Vagina (tissue), 2 donors: ENCODE results near the gene RPS6KA2. TPM values are rescaled to one million over a fixed set of nuclear protein-coding genes. Genes with fewer than 3 reads are reported as not detected.
A peak's percentile ranks its signal among the peaks of the same experiment; 100 is the strongest.

Experiments used
- DNase-seq, 2 donors: peaks; one replicate each; pipeline ENCODE4 v3.0.0-alpha.2; 2017; ENCODE audit errors: extremely low spot score in 2 of 2
- H3K27ac ChIP-seq: fragments of 200-600 bp; sonication (generic); one replicate; pipeline ENCODE4 v1.5.1; 2019
- H3K27me3 ChIP-seq: fragments of 200-600 bp; sonication (generic); one replicate; pipeline ENCODE4 v1.5.1; 2019
- H3K36me3 ChIP-seq, 2 donors: fragments of 200-600 bp; sonication (generic); one replicate each; pipeline ENCODE4 v1.5.1; 2017 to 2019
- H3K4me1 ChIP-seq: fragments of 200-600 bp; sonication (generic); one replicate; pipeline ENCODE4 v1.5.1; 2019
- H3K4me3 ChIP-seq, 2 donors: fragments of 200-600 bp; sonication (generic); 1 replicate in 1 of 2; 2 replicates in 1 of 2; pipeline ENCODE4 v1.5.1; 2016 to 2019
- H3K9me3 ChIP-seq: fragments of 200-600 bp; sonication (generic); one replicate; pipeline ENCODE4 v1.5.1; 2019
- CTCF ChIP-seq, 3 experiments: fragments of 450-650 bp in 2 of 3; fragments of 200-600 bp in 1 of 3; sonication (generic) in 1 of 3; IDR thresholded peaks; one replicate each; pipeline ENCODE4 v1.5.1; 2017 to 2019; ENCODE audit warnings: antibody characterized with exemption in 3 of 3, mild to moderate bottlenecking in 2 of 3, moderate library complexity in 2 of 3
- POLR2A ChIP-seq, 2 donors: fragments of 450-650 bp; IDR thresholded peaks; one replicate each; pipeline ENCODE4 v1.6.1; 2017; ENCODE audit warnings: antibody characterized with exemption in 2 of 2, mild to moderate bottlenecking in 2 of 2, moderate library complexity in 2 of 2
- POLR2AphosphoS5 ChIP-seq, 2 donors: sonication (generic); formaldehyde crosslinking; IDR thresholded peaks; one replicate each; pipeline ENCODE4 v1.9.0; 2017; ENCODE audit warnings: antibody characterized with exemption in 2 of 2, mild to moderate bottlenecking in 2 of 2, low read depth in 1 of 2; ENCODE audit not compliant: insufficient read depth in 1 of 2
- intact Hi-C: fragments of 100-400 bp; cut with DNase I; formaldehyde crosslinking; loops from one replicate; pipeline ENCODE4 v1.15.1; 2023
- total RNA-seq: library from RNA; depleted of rRNA; stranded (reverse); fragments of >200 nt; gene quantifications from one replicate; pipeline ENCODE4 v1.2.3, GENCODE V29; 2016

RPS6KA2 gene
- total RNA-seq, 1 donor from 2014 or later, result 65.1 TPM

DNA sequence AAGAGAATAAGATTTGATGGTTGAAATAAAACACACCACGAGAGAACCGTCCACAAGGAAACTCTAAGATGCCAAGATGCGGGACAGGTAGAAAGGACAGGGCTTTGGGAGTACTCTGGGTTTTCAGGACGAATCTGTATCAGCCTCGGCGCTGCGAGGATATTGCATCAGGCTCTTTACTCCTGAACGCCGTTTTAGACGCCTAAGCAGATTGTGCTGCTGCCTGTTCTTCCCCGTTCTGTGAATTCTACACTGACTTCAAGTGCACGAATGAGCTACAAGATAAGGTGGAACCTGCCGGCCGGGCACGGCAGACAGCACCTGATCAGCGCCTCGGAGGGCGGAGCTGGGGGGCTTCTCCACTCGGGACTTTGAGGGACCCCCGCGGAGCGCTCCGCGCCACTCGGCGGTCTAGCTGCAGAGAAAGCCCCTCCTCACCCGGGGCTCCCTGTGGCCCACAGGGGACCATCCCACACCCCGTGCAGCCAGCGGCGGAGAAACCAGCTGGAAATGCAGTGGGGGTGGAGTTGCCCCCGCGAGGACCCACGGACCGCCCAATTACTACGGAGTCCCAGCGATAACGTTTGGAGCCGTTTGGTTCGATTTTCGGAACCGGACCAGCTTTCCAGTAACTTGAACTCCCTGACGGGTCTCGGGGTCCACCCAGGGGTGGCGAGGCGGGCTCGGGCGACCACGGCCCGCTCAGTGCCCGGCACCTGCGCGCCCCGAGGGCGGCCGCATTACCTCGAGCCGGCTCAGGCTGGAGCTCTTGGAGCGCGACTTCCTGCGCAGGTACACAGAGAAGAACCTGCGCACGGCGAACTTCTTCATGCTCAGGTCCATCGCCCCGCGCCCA, 646 bp downstream of the RPS6KA2 start:
- peak overlapping the region; percentile 80 for H3K27ac ChIP-seq
- H3K4me1 ChIP-seq, result peaks cover 64% of the 10 kb centered on the region
- DNase-seq, result peak in 1 of 2 donors; percentile 82
- intact Hi-C loops, result loop anchor here (5.0 kb wide), 1 partner anchor 244 kb away; the partner anchor contains the start of gene MPC1
- TF ChIP-seq POLR2AphosphoS5 (IDR thresholded peaks at IDR 0.05; ENCODE audit: insufficient read depth in 1 of 2, low read depth in 1 of 2) (peak in 1 of 2 donors; percentile 42), CTCF (IDR thresholded peaks at IDR 0.05) (no peak), POLR2A (IDR thresholded peaks at IDR 0.05) (no peak)
- H3K36me3 ChIP-seq, result no peaks in the 10 kb centered on the region
- no peaks in the 10 kb centered on the region for H3K9me3 ChIP-seq
- H3K27me3 ChIP-seq, result no peaks in the 10 kb centered on the region
- H3K4me3 ChIP-seq, result peak overlapping the region; percentile 84 to 91

DNA sequence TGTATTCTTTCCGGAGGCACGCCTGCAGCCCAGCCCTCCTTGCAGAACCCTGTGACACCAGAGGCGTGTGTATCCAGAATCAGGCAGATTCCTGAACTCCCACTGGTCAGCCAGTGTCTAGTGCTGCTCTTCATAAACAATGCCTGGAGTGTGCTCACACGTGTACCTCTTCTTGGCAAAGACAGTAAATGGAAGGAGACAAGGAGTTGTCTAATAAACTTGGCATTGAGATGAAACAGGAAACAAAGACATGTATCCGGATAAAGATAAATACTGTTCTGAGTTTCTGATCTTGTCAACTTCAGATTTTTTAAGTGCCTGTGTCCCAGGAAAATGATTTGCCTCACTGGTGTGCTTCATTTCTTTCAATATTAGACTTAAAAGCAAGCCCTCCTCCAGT, 1.7 kb downstream of the RPS6KA2 start:
- H3K36me3 ChIP-seq, result no peaks in the 10 kb centered on the region
- peak in 1 of 2 donors; percentile 34 for DNase-seq
- H3K27me3 ChIP-seq, result no peaks in the 10 kb centered on the region
- peak overlapping the region; percentile 84 to 91 for H3K4me3 ChIP-seq
- intact Hi-C loops, result loop anchor here (5.0 kb wide), 1 partner anchor 243 kb away; the partner anchor contains the start of gene MPC1
- H3K4me1 ChIP-seq, result peaks cover 75% of the 10 kb centered on the region
- H3K9me3 ChIP-seq, result no peaks in the 10 kb centered on the region
- peak overlapping the region; percentile 80 for H3K27ac ChIP-seq
- no peak for TF ChIP-seq POLR2AphosphoS5 (IDR thresholded peaks at IDR 0.05; ENCODE audit: insufficient read depth in 1 of 2, low read depth in 1 of 2)
- TF ChIP-seq CTCF (IDR thresholded peaks at IDR 0.05), result no peak
- TF ChIP-seq POLR2A (IDR thresholded peaks at IDR 0.05), result no peak

DNA sequence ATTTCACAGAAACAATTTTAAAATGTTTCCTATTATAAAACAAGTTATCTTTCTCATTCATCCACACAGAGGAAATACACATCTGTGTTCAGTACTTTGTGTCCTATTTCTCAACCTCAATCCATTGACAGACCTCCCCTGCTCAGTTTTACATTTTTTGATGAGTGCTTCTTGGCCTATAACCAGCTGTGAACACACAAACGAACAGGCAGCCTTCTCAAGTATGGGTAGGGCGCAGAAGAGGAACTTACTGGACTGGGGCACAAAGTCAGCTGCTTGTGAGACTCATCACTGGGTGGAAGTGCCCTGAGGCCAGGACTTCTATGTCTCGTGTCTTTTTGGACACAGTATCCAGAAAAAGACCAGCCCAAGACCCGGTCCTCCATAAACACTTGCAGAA, 2.8 kb downstream of the RPS6KA2 start:
- Histone ChIP-seq H3K27ac (peak overlapping the region; percentile 54), H3K4me3 (no peak overlapping the region), H3K36me3 (no peaks in the 10 kb centered on the region), H3K27me3 (no peaks in the 10 kb centered on the region), H3K9me3 (no peaks in the 10 kb centered on the region), H3K4me1 (peaks cover 85% of the 10 kb centered on the region)
- intact Hi-C loops, result no loop called here
- TF ChIP-seq POLR2AphosphoS5 (IDR thresholded peaks at IDR 0.05; ENCODE audit: insufficient read depth in 1 of 2, low read depth in 1 of 2) (no peak), CTCF (IDR thresholded peaks at IDR 0.05) (no peak), POLR2A (IDR thresholded peaks at IDR 0.05) (no peak)
- peak in 1 of 2 donors; percentile 93 for DNase-seq

- no peak for TF ChIP-seq CTCF (IDR thresholded peaks at IDR 0.05)
- no peak for TF ChIP-seq POLR2A (IDR thresholded peaks at IDR 0.05)
- no peak for TF ChIP-seq POLR2AphosphoS5 (IDR thresholded peaks at IDR 0.05; ENCODE audit: insufficient read depth in 1 of 2, low read depth in 1 of 2)
- H3K4me3 ChIP-seq, result no peak overlapping the region
- H3K36me3 ChIP-seq, result peaks cover 0 to 3% of the 10 kb centered on the region in 2 donors
- no peaks in the 10 kb centered on the region for H3K27me3 ChIP-seq
- peaks cover 83% of the 10 kb centered on the region for H3K4me1 ChIP-seq
- H3K9me3 ChIP-seq, result no peaks in the 10 kb centered on the region
- intact Hi-C loops, result no loop called here
- H3K27ac ChIP-seq, result peak overlapping the region; percentile 31
- peak in 1 of 2 donors; percentile 31 for DNase-seq
Measured at GRCh38 chr6:166623318-166623717, 3.7 kb downstream of the RPS6KA2 start.

DNA sequence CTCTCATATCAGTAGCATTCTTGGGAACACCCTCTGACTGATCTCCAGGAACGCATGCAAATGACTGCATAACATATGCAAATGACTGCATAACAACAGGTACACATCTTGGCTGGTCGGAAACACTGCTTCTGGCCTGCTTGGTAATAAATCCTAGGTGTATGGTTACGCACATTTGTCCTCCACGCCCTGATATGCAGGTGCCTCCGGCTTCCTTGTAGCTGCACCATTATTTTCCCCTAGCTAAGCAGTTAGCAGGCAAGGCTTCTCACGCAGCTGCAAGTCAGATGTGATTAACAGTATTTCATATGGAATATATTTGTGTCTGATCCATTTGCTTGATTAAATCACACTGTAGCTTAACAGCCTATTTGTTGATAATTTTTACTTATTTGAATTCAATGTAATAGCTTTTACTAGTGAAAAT, 5.9 kb downstream of the RPS6KA2 start:
- peak overlapping the region; percentile 69 for H3K27ac ChIP-seq
- intact Hi-C loops, result no loop called here

More for the DNA sequence above, 5.9 kb downstream of the RPS6KA2 start:
- no peak overlapping the region for H3K4me3 ChIP-seq
- H3K27me3 ChIP-seq, result no peaks in the 10 kb centered on the region
- H3K36me3 ChIP-seq, result peaks cover 0 to 3% of the 10 kb centered on the region in 2 donors
- peaks cover 72% of the 10 kb centered on the region for H3K4me1 ChIP-seq
- H3K9me3 ChIP-seq, result no peaks in the 10 kb centered on the region
- TF ChIP-seq CTCF (IDR thresholded peaks at IDR 0.05) (no peak), POLR2A (IDR thresholded peaks at IDR 0.05) (no peak), POLR2AphosphoS5 (IDR thresholded peaks at IDR 0.05; ENCODE audit: insufficient read depth in 1 of 2, low read depth in 1 of 2) (no peak)
- no peak for DNase-seq
